ENCODE measurements around the gene NCCRP1.
A peak's percentile ranks its signal among the peaks of the same experiment; 100 is the strongest.
"Not testable (repeated sequence)": the region's sequence is repeated elsewhere in the genome, so short reads cannot be mapped to it uniquely, and the experiment has no call there.

The NCCRP1 gene

GRCh38 chr19:39205449-39205764 lies 8.6 kb downstream of the NCCRP1 start:
- no peak for DNase-seq (ENCODE audit: low read depth in 3 of 3, low spot score in 1 of 3)

GRCh38 chr19:39206122-39206521 lies 9.4 kb downstream of the NCCRP1 start:
- no peak for DNase-seq (ENCODE audit: low read depth in 3 of 3, low spot score in 1 of 3)

- DNase-seq (ENCODE audit: low read depth in 3 of 3, low spot score in 1 of 3): no peak
Measured at GRCh38 chr19:39207293-39207836, 10.6 kb downstream of the NCCRP1 start.

- no peak for DNase-seq (ENCODE audit: low read depth in 3 of 3, low spot score in 1 of 3)
Measured at GRCh38 chr19:39208175-39208795, 11.5 kb downstream of the NCCRP1 start.

- no peak for DNase-seq (ENCODE audit: low read depth in 3 of 3, low spot score in 1 of 3)
Measured at GRCh38 chr19:39209196-39209595, 12.4 kb downstream of the NCCRP1 start.

GRCh38 chr19:39211731-39212374 lies 15.1 kb downstream of the NCCRP1 start:
- no peak for DNase-seq (ENCODE audit: low read depth in 3 of 3, low spot score in 1 of 3)

GRCh38 chr19:39212375-39212742 lies 15.6 kb downstream of the NCCRP1 start:
- peak; percentile 2 to 36 (median 26) for DNase-seq (ENCODE audit: low read depth in 3 of 3, low spot score in 1 of 3)

GRCh38 chr19:39215323-39215722 lies 18.6 kb downstream of the NCCRP1 start:
- DNase-seq (ENCODE audit: low read depth in 3 of 3, low spot score in 1 of 3): not testable (repeated sequence)

- no peak for DNase-seq (ENCODE audit: low read depth in 3 of 3, low spot score in 1 of 3)
Measured at GRCh38 chr19:39217094-39217493, 20.3 kb downstream of the NCCRP1 start.

GRCh38 chr19:39218230-39219007 lies 21.7 kb downstream of the NCCRP1 start:
- DNase-seq (ENCODE audit: low read depth in 3 of 3, low spot score in 1 of 3): no peak

GRCh38 chr19:39219108-39219507 lies 22.3 kb downstream of the NCCRP1 start:
- not testable (repeated sequence) for DNase-seq (ENCODE audit: low read depth in 3 of 3, low spot score in 1 of 3)

- no peak for DNase-seq (ENCODE audit: low read depth in 3 of 3, low spot score in 1 of 3)
Measured at GRCh38 chr19:39223703-39224279, 27.0 kb downstream of the NCCRP1 start.

- no peak for DNase-seq (ENCODE audit: low read depth in 3 of 3, low spot score in 1 of 3)
Measured at GRCh38 chr19:39224910-39225309, 28.1 kb downstream of the NCCRP1 start.

GRCh38 chr19:39230096-39230764 lies 33.5 kb downstream of the NCCRP1 start:
- no peak for DNase-seq (ENCODE audit: low read depth in 3 of 3, low spot score in 1 of 3)

GRCh38 chr19:39232708-39233107 lies 35.9 kb downstream of the NCCRP1 start:
- DNase-seq (ENCODE audit: low read depth in 3 of 3, low spot score in 1 of 3): no peak

- DNase-seq (ENCODE audit: low read depth in 3 of 3, low spot score in 1 of 3): no peak
Measured at GRCh38 chr19:39236527-39236926, 39.8 kb downstream of the NCCRP1 start.

GRCh38 chr19:39237200-39238184 lies 40.7 kb downstream of the NCCRP1 start:
- peak in 1 of 3 donors; percentile 32 for DNase-seq (ENCODE audit: low read depth in 3 of 3, low spot score in 1 of 3)

GRCh38 chr19:39238209-39238608 lies 41.4 kb downstream of the NCCRP1 start:
- no peak for DNase-seq (ENCODE audit: low read depth in 3 of 3, low spot score in 1 of 3)

- no peak for DNase-seq (ENCODE audit: low read depth in 3 of 3, low spot score in 1 of 3)
Measured at GRCh38 chr19:39238944-39239343, 42.2 kb downstream of the NCCRP1 start.

GRCh38 chr19:39240421-39240820 lies 43.7 kb downstream of the NCCRP1 start:
- no peak for DNase-seq (ENCODE audit: low read depth in 3 of 3, low spot score in 1 of 3)
